Keratinocyte (primary cell): ENCODE data around the gene STK32C.

Source experiments
- EZH2 ChIP-seq: IDR thresholded peaks from one replicate; pipeline ENCODE4 v1.6.1; 2012; ENCODE audit warnings: inconsistent platforms, mild to moderate bottlenecking, low read length, moderate library complexity
- TF ChIP-seq, protein P1 (sequence below), 3 experiments: IDR thresholded peaks in 1 of 3; conservative IDR thresholded peaks in 1 of 3; optimal IDR thresholded peaks in 1 of 3; 2 replicates in 2 of 3; 3 replicates in 1 of 3; pipeline versions ENCODE3 to v1.5.1; 2011; ENCODE audit warnings: low read length in 3 of 3, mild to moderate bottlenecking in 3 of 3, moderate library complexity in 2 of 3, control low read depth in 1 of 3, inconsistent platforms in 1 of 3; ENCODE audit not compliant: insufficient read depth in 2 of 3; ENCODE audit errors: extremely low read depth in 1 of 3

DNA sequence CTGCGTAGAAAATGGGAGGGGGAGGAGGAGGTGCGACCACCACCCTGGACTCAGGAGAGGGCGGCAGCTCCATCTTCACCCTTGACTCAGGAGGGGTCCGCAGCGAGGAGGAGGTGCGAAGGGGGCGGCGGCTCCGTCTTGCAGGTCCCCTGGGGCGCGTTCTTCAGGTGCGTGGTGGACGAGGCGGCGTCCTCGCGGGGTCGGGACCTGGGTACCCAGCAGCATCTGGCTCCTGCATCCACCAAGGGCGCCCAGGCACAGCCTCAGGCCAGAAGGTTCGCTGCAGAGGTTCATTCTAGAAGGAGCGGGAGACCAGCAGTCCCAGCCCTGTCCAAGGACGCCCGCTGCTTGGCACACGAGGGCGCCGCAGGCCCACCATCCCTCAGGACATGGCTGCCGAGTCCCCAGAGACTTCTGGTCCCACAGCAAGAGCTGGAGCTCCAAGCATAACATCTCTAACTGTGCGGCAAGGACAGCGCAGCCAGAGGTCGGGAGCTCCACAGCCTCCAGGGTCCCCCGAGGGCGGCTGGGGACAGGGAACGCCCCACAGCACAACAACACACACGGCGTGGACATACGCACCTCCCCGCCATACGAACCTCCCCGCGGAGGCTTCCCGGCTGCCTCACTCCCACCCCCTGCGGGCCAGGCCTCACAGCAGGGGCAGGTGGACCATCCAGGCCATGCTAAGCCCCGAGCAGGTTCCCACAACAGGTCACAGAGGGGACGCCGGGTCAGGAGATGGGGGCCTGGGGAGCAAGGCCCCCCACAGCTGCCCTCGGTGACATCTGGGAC lies 137.8 kb downstream of the STK32C start:
- TF ChIP-seq, protein P1, sequence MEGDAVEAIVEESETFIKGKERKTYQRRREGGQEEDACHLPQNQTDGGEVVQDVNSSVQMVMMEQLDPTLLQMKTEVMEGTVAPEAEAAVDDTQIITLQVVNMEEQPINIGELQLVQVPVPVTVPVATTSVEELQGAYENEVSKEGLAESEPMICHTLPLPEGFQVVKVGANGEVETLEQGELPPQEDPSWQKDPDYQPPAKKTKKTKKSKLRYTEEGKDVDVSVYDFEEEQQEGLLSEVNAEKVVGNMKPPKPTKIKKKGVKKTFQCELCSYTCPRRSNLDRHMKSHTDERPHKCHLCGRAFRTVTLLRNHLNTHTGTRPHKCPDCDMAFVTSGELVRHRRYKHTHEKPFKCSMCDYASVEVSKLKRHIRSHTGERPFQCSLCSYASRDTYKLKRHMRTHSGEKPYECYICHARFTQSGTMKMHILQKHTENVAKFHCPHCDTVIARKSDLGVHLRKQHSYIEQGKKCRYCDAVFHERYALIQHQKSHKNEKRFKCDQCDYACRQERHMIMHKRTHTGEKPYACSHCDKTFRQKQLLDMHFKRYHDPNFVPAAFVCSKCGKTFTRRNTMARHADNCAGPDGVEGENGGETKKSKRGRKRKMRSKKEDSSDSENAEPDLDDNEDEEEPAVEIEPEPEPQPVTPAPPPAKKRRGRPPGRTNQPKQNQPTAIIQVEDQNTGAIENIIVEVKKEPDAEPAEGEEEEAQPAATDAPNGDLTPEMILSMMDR (optimal IDR thresholded peaks at IDR 0.05 in 1 of 3, IDR thresholded peaks at IDR 0.05 in 1 of 3, conservative IDR thresholded peaks at IDR 0.05 in 1 of 3; ENCODE audit: extremely low read depth in 1 of 3, insufficient read depth in 2 of 3, low read length in 3 of 3), result no peak
- no peak for TF ChIP-seq EZH2
